PC-3 (cell line): Measurements from ENCODE around the gene ERFE. TPM values are rescaled to one million over a fixed set of nuclear protein-coding genes. Genes with fewer than 3 reads are reported as not detected.
A peak's percentile ranks its signal among the peaks of the same experiment; 100 is the strongest.

Source experiments
- ATAC-seq: fragments of 200-7000 bp; cut with Tn5 transposase; 2 replicates; pipeline ENCODE4 v1.9.1; 2020; ENCODE audit warnings: mild to moderate bottlenecking, moderate library complexity
- BruUV-seq: library from RNA; stranded (reverse); fragments of 400-500 nt; replicated peaks from 2 replicates; lab custom pipeline; 2021; lab: Mats Ljungman, UMichigan
- CTCF ChIA-PET: fragments of 300-600 bp; sonication (Branson Sonifier 250); formaldehyde crosslinking; loops from one replicate; lab custom pipeline; 2022; ENCODE audit warnings: antibody characterized with exemption; lab: Charles Lee
- POLR2A ChIA-PET: fragments of 300-600 bp; sonication (Branson Sonifier 250); formaldehyde crosslinking; loops from one replicate; lab custom pipeline; 2022; ENCODE audit warnings: antibody characterized with exemption; ENCODE audit not compliant: unreplicated experiment; lab: Charles Lee
- DNase-seq: peaks from one replicate; pipeline ENCODE4 v3.0.0-alpha.2; 2015
- H2AFZ ChIP-seq: fragments of 300-600 bp; sonication (generic); 2 replicates; pipeline ENCODE4 v1.6.0; 2016; ENCODE audit warnings: antibody characterized with exemption, low read length
- H3F3A ChIP-seq: fragments of 300-600 bp; sonication (generic); one replicate; pipeline ENCODE4 v1.6.0; 2017; ENCODE audit warnings: antibody characterized with exemption, low read length, control low read depth, mild to moderate bottlenecking; ENCODE audit not compliant: unreplicated experiment
- H3K27ac ChIP-seq: fragments of 300-600 bp; sonication (generic); 2 replicates; pipeline ENCODE4 v1.5.1; 2016; ENCODE audit warnings: mild to moderate bottlenecking, low read length
- H3K27me3 ChIP-seq: fragments of 300-600 bp; sonication (generic); 2 replicates; pipeline ENCODE4 v1.6.1; 2016; ENCODE audit warnings: low read length, mixed read lengths
- H3K36me3 ChIP-seq: fragments of 300-600 bp; sonication (generic); 2 replicates; pipeline ENCODE4 v1.6.1; 2016; ENCODE audit warnings: low read depth, mixed run types, low read length, mixed read lengths
- H3K4me1 ChIP-seq: fragments of 300-600 bp; sonication (generic); 2 replicates; pipeline ENCODE4 v1.5.1; 2016; ENCODE audit warnings: low read length; ENCODE audit not compliant: insufficient read depth
- H3K4me2 ChIP-seq: fragments of 300-600 bp; sonication (generic); 2 replicates; pipeline ENCODE4 v1.6.0; 2016; ENCODE audit warnings: low read length
- H3K4me3 ChIP-seq: fragments of 300-600 bp; sonication (generic); 2 replicates; pipeline ENCODE4 v1.5.1; 2016; ENCODE audit warnings: mild to moderate bottlenecking, low read length, mixed read lengths
- H3K79me2 ChIP-seq: fragments of 300-600 bp; sonication (generic); 2 replicates; pipeline ENCODE4 v1.6.1; 2017; ENCODE audit warnings: low read length, mixed read lengths
- H3K9ac ChIP-seq: fragments of 300-600 bp; sonication (generic); 2 replicates; pipeline ENCODE4 v1.6.0; 2016; ENCODE audit warnings: mild to moderate bottlenecking, low read length
- H3K9me2 ChIP-seq: fragments of 300-600 bp; sonication (generic); replicated peaks from 2 replicates; pipeline ENCODE4 v1.6.1; 2016; ENCODE audit warnings: mixed run types, low read length, mixed read lengths
- H3K9me3 ChIP-seq: fragments of 300-600 bp; sonication (generic); 2 replicates; pipeline ENCODE4 v1.6.1; 2016; ENCODE audit warnings: low read length, mixed read lengths
- H4K20me1 ChIP-seq: fragments of 300-600 bp; sonication (generic); 2 replicates; pipeline ENCODE4 v1.6.1; 2016; ENCODE audit warnings: low read length, mixed read lengths
- EZH2 ChIP-seq: fragments of 300-600 bp; sonication (generic); IDR thresholded peaks from one replicate; pipeline ENCODE4 v1.6.1; 2017; ENCODE audit warnings: antibody characterized with exemption, mild to moderate bottlenecking, low read length; ENCODE audit not compliant: unreplicated experiment
- EZH2phosphoT487 ChIP-seq: fragments of 300-600 bp; sonication (generic); IDR thresholded peaks from 2 replicates; pipeline ENCODE4 v1.6.1; 2018; ENCODE audit warnings: mild to moderate bottlenecking, antibody characterized with exemption, low read length, borderline replicate concordance
- intact Hi-C: fragments of 100-400 bp; cut with micrococcal nuclease; formaldehyde crosslinking; loops from 2 replicates; pipeline ENCODE4 v1.9.0; 2023
- total RNA-seq: library from RNA; depleted of rRNA; stranded (reverse); fragments of >200 nt; gene quantifications from 2 replicates; pipeline ENCODE4 v1.2.3, GENCODE V29; 2014
- TF ChIP-seq, protein P1 (sequence below): fragments of 300-600 bp; sonication (generic); conservative IDR thresholded peaks from 2 replicates; pipeline ENCODE4 v1.5.1; 2017; ENCODE audit warnings: antibody characterized with exemption, low read depth, mild to moderate bottlenecking, low read length

Gene ERFE
- total RNA-seq, 1 experiment from 2014 or later: 7.4 TPM

DNA sequence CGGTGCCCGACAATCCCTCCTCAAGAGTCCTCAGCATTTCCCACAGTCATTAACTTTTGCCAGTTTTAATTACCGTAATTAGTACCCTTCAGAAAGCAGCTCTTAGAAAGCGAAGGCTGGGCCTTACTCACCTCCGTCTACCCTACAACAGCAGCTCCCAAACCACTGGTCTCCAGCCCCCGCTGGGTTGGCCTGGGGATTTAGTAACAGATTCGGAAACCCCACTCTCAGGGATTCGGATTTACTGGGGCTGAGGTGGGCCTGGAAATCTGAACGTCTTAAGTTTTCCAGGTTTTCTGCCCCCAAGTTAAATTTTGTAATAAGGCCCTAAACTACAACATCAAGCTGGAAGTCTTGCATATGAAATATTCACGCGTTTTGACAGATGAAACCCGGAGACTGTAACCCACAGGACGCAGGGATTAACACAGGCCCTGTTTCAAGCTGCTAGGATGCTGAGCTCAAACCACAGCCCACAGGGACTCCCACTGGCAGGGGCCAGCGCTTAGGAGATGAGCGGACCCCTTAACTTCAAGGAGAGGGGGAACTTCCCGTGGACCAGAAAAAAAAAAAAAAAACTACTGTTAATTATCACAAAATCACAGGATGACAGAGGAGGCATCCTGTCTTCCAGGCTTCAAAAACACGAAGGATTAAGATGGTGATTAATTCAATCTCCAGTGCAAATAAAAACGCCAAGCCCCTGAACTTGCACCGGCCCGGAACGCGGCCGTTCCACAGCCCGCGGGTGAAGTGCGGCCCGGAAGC lies 43.7 kb downstream of the ERFE start:
- TF ChIP-seq EZH2phosphoT487: no peak
- TF ChIP-seq EZH2: no peak
- TF ChIP-seq, protein P1, sequence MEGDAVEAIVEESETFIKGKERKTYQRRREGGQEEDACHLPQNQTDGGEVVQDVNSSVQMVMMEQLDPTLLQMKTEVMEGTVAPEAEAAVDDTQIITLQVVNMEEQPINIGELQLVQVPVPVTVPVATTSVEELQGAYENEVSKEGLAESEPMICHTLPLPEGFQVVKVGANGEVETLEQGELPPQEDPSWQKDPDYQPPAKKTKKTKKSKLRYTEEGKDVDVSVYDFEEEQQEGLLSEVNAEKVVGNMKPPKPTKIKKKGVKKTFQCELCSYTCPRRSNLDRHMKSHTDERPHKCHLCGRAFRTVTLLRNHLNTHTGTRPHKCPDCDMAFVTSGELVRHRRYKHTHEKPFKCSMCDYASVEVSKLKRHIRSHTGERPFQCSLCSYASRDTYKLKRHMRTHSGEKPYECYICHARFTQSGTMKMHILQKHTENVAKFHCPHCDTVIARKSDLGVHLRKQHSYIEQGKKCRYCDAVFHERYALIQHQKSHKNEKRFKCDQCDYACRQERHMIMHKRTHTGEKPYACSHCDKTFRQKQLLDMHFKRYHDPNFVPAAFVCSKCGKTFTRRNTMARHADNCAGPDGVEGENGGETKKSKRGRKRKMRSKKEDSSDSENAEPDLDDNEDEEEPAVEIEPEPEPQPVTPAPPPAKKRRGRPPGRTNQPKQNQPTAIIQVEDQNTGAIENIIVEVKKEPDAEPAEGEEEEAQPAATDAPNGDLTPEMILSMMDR: no peak
- Histone ChIP-seq H3K9me3 (no peaks in the 10 kb centered on the region), H3K27ac (no peak overlapping the region), H3K9ac (peak overlapping the region; percentile 92), H3K36me3 (no peaks in the 10 kb centered on the region), H3K27me3 (peaks cover 6% of the 10 kb centered on the region; the same call in 1 of the 2 replicates), H3K4me3 (peak overlapping the region; percentile 82), H3K9me2 (no peaks in the 10 kb centered on the region), H3K4me2 (peak overlapping the region; percentile 94), H3K4me1 (peaks cover 27% of the 10 kb centered on the region), H3F3A (no peaks in the 10 kb centered on the region), H2AFZ (no peak overlapping the region), H3K79me2 (peaks cover 57% of the 10 kb centered on the region), H4K20me1 (peaks cover 44% of the 10 kb centered on the region)
- DNase-seq (no peak), ATAC-seq (no peak)
- intact Hi-C loops: no loop called here
- TSS peak; percentile 49 for BruUV-seq
- ChIA-PET CTCF (no interaction called here), POLR2A (interaction anchor here (0.7 kb wide), 1 partner anchor 36 kb away, joined by 4 read pairs; no protein-coding TSS in a partner anchor)

DNA sequence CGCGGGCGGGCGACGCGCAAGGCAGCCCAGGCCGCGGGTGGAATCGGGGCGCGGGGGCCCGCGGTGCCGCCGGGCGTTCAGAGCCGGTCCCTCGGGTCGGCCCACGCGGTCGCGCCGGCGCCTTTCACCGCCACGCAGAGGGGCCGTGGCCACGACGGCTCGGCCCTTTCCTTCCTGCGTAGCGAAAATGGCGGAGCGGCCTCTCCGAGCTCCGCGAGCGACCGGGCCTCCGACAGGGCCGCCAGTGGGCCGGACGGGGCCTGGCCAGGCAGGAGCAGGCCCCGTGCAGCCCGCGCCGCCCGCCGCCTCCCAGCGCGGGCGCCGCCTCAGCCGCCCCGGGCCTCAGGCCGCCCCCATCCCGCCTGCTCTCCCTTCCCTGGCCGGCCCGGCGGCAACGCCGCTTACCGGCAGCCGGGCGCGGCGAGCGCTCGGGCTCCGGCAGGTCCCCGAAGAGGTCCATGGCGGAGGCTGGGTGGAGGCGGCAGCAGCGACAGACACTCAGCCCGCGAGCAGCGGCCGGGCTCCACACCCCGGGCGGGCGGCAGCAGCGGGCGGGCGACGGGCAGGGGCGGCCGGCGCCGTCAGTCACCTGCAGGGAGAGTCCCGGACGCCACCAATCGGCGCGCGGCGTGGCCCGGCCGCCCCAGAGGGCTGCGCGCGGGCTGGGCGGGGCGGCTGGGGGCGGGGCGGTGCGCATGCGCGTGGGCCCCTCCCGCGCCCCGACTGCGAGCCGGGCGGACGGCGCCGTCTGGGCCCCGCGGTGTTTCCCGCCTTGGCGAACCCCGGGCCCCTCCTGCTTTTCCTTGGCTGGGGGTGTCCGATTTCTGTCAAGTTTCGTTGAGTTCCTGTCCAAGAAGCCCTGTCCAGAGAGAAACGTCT lies 44.6 kb downstream of the ERFE start, which contains the start of gene ILKAP:
TSS of gene ILKAP (minus strand) at position 602 of the 879 bp plus-strand sequence. CDS start at position 460, 142 bp downstream.
- TF ChIP-seq EZH2 (no peak), EZH2phosphoT487 (no peak)
- TF ChIP-seq, protein P1: no peak
- ChIA-PET POLR2A (interaction anchor here (1.0 kb wide), 1 partner anchor 142 kb away, joined by 3 read pairs; the partner anchor contains the start of gene SCLY), CTCF (no interaction called here)
- H3K79me2 ChIP-seq: peaks cover 48% of the 10 kb centered on the region
- intact Hi-C loops: no loop called here
- H3K4me3 ChIP-seq: peak within 1 kb of the TSS; percentile 82
- peak within 1 kb of the TSS; percentile 97 for H2AFZ ChIP-seq
- H4K20me1 ChIP-seq: peaks cover 38% of the 10 kb centered on the region
- BruUV-seq: no TSS peak
- no peaks in the 10 kb centered on the region for H3K36me3 ChIP-seq
- no peaks in the 10 kb centered on the region for H3K9me2 ChIP-seq
- H3K27me3 ChIP-seq: peaks cover 13% of the 10 kb centered on the region; the same call in 1 of the 2 replicates
- H3K4me1 ChIP-seq: peaks cover 27% of the 10 kb centered on the region
- H3K9me3 ChIP-seq: no peaks in the 10 kb centered on the region
- H3K9ac ChIP-seq: peak within 1 kb of the TSS; percentile 92
- ATAC-seq (peak; percentile 98), DNase-seq (peak; percentile 88)
- H3F3A ChIP-seq: no peaks in the 10 kb centered on the region
- H3K4me2 ChIP-seq: peak within 1 kb of the TSS; percentile 94
- peak within 1 kb of the TSS; percentile 17; the same call in 1 of the 2 replicates for H3K27ac ChIP-seq
